DMS 273 (cell line): ENCODE results near the gene TMEM266.
A peak's percentile ranks its signal among the peaks of the same experiment; 100 is the strongest.

Experiments
- DNase-seq: peaks from one replicate; lab custom pipeline; 2025; ENCODE audit not compliant: unreplicated experiment; lab: John Stamatoyannopoulos, UW

Gene TMEM266

DNA sequence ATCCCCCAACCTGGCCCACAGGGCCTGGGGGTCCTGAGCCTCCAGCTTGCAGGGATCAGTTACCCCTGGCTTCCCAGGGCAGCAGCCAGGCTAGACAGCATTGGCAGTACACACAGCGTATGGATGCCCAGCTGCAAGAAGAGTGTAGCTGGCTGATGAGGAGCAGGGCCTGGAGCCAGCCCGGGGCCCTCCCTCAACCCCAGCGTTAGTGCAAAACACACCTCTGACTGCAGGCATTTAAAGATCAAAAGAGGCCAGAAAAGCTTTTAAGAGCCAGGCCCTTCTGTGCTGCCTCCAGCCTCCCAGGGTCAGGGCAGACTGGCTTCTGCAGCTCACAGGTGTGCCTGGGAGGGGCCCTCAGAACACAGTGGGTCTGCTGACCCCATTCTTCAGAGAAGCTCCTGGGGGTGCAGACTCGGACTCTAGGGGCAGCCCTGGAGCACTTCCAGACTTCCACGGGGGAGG is 140.9 kb downstream of the TMEM266 start:
- DNase-seq, result peak; percentile 8

DNA sequence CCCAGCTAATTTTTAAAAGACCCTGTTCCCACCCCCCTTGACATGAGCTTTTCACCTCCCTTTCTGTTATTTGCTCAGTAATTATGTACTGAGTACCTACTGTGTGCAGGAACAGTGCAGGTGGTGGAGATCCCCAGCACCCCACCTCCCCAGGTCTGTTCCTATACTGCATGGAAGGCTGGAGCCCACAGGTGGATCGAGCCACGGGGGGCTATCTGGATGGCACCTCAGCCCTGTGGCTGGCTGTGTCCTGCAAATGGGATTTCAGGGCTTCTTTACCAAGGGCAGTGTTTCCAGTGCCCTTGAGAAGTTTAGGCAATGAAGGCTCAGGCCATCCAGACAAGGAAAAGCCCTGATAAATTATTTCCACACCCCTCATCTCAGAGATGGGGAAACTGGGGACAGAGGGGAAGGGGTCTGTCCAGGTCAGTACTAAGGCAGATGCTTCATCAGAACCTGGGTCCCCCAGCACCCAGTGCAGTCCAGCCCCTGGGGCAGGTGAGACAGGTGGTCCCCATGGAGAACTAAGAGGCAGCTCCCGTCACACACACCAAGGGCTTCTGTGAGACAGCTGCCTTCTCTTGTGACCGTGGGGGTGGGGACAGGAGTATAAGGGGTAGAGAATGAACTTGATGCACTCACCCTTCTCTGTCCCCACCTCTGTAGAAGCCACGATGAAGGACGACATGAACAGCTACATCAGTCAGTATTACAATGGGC is 141.9 kb downstream of the TMEM266 start:
- DNase-seq, result no peak

DNA sequence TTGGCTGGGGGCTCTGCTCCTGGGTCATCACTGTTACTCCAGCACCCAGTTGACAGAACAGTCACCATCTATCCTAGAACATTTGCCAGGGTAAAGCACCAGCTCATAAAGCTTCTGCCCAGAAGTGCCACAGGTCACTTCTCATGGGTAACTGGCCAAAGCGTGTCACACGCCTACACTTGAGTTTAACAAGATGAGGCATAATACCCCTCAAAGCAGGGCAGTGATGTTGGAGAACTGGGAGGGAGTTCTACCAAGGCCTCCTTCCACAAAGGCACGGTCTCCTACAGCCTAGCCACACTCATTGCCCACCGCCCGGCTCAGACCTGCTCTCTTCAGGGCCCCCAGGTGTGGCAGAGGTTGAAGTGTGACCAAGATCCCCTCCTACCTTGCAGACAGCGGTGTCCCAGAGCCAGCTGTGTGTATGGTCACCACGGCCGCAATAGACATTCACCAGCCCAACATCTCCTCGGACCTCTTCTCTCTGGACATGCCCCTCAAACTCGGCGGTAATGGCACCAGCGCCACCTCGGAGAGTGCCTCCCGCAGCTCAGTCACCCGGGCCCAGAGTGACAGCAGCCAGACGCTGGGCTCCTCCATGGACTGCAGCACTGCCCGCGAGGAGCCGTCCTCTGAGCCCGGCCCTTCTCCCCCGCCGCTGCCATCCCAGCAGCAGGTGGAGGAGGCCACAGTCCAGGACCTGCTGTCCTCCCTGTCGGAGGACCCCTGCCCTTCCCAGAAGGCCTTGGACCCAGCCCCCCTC is 143.7 kb downstream of the TMEM266 start:
- DNase-seq, result no peak

DNA sequence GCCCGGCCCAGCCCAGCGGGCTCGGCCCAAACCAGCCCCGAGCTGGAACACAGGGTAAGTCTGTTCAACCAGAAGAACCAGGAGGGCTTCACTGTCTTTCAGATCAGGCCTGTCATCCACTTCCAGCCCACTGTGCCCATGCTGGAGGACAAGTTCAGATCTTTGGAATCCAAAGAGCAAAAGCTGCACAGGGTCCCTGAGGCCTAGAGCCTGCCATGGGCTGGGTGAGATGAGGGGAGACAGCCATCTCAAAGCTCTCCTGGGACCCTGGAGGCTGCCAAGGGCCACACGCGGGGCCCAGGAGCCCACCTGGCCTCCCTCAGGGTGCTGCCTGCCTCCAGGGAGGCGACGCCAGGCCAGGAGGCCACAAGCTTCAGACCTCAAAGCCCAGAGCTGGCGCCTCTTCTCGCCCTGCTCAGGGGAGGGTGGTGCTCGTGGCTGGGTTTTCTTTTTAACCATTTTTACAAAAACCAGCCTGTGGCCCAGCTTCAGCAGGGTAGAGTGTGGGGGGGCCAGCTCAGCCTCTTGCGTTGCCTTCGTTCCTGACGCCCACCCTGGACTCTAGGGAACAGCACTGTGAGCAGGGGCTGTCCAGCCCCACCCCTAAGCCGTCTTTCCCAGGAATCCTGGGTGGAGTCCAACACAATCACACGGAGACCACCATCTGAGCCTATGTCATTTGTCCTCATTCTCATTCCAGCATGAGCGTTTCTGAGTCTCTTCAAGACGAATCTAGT is 144.5 kb downstream of the TMEM266 start:
- DNase-seq, result no peak

DNA sequence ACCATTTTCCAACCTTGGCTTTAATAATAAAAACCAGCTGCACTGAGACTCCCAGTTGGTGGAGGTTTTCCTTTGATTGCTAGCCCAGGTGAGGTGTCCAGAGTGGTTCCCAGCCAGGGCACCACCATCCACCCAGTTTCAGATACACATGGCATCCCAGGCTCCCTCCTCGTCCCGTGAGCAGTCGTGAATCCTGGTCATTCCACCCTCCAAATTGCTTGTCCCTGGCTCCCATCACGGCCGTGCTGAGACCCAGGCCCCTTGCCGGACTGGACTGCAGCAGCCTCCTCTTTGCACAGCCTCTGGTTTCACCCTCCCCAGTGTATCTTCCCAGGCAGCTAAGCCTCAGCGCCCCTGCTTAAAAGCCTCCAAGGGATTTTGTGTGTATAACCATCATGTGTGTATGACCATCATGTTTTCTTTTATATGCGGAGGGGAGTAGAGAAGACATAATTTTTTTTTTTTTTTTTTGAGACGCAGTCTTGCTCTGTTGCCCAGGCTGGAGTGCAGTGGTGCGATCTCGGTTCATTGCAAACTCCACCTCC is 145.2 kb downstream of the TMEM266 start:
- no peak for DNase-seq

DNA sequence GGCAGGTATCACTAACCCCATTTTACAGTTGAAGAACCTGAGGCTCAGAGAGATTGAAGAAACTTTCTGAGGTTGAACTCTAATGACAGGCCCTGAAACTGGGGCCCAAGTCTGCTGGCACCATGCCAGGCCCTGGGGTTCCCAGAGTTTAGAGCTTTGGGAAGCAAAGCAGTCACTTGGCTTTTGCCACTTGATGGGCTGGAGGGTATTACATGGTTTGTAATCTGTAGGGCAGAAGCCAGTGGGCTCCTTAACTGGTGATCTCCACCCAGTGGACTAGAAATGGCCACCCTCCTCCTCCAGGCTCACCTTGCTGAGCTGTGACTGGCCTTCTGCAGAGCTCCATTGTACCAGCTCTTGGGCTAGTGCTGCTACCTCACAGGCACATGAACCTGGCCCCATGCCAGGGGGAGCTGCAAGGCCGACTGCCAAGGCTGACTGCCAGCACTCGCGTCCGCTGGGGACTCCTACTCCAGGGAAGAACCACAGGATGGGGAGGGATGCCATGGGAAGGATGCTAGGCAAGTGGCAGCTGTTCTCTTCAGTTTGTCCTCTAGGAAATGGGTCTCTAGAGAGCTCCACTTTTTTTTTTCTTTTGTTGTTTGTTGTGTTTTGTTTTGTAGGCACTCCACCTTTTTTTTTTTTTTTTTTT is 146.7 kb downstream of the TMEM266 start:
- peak; percentile 93 for DNase-seq

DNA sequence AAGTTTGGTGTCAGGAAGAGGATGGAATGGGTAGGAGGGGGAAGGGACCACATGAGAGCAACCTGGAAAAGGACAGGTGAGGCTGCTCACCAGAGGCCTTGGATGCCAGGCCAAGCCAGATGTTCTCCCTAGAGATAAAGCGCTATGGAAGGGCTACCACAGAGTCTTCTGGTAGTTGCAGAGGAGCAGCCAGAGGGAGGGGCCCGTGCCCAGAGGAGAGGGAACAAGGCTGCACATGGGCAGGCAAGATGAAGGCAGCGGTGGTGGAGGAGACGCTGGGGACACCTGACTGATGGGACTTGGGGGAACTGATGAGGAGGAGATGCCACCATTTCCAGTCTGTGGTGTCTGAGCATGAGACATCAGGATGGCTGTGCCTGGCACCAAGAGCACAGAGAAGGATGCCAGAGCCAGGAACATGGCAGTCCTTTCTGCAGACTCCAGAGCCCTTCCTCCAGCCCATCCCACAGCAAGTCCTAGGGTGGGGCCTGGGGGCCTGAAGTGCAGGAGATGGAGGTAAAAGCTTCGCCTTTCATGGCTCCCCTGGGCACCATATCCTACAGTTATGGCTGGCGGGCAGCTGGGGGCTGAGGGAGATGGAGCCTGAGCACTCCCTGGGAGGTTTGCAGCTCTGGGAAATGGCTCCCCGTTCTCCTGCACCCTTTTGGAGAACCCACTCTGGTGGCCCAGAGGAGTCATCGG is 148.4 kb downstream of the TMEM266 start:
- no peak for DNase-seq

DNA sequence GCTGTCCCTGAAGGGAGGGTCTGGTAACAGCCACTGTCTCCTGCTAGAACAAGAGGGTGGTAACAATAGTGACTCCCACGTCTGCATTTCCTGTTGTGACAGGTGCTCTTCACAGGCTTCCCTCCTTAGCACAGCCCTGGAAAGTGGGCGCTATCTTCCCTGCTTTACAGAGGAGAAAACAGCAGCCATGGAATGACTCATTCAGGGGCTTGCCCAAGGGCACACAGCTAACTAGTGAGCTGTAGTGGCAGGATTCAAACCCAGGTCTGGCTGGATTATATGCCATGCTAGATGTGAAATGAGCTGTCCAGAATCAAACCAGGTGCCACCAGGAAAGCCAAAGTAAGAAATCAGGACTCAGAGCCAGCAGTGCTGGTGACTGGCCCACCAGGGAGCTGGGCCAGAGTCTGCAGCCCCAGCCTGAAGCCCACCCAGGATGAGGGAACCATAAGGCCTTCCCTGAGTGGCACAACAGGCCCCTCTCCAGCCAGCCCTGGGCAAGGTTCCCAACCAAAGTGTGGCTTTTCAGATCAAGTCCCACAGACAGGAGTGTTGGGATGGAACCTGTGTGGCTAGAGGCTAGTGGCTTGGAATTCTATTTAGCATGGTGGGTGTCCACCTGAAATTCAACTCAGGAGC is 149.1 kb downstream of the TMEM266 start:
- DNase-seq, result no peak

DNA sequence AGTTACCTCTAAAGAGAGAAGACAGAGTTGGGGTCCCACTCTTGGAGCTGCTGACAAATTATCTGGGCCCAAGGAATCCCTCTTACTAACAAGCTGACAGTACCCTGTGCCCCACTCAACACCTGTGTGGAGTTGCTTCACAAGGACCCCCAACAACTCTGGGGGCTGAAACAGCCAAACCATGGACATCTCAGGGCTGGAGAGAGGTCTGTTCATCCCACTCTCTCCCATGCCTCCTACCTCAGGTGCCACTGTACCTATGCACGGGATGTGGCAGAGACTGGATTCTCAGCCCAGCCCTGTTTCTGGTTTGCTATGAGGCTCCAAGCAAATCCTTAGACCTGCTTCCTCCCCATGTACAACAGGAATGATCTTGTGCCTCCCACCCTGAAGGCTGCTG is 149.7 kb downstream of the TMEM266 start:
- no peak for DNase-seq

DNA sequence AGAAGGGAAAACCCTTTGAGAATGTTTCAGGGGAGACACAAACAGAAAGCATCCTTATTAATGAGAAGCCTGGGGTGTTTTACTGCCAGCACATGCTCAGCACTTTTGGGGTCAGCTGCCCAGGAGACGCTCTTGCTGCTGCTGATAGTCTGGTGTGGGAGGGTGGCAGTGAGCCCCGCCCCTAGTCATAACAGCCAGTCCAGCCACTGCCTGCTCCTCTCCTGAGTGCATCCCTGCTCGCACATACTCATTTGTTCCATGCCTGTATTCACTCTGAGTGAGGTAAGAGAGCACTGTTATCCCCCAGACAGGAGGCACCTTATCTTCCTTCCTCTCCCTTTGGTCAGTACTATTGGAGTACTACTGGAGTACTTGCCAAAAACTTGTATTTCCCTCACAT is 150.2 kb downstream of the TMEM266 start:
- no peak for DNase-seq

DNA sequence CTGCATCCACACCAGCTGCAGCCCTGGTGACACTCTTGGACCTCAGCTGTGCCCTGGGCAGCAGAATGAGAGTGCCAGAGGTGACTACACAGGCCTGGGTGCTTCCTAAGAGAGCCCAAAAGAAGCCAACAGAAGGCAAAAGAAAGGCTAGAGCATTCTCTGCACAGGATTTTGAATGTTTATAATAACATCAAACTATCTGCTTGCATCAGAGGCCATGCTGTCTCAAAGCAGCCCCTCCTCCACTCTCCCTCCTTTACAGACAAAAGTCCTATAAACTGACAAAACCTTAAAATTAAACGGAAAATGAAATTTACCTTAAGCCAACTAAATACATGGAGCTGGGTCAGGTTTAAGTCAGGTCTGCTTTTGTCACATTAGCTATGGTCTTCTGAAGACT is 155.8 kb downstream of the TMEM266 start:
- DNase-seq, result no peak

DNA sequence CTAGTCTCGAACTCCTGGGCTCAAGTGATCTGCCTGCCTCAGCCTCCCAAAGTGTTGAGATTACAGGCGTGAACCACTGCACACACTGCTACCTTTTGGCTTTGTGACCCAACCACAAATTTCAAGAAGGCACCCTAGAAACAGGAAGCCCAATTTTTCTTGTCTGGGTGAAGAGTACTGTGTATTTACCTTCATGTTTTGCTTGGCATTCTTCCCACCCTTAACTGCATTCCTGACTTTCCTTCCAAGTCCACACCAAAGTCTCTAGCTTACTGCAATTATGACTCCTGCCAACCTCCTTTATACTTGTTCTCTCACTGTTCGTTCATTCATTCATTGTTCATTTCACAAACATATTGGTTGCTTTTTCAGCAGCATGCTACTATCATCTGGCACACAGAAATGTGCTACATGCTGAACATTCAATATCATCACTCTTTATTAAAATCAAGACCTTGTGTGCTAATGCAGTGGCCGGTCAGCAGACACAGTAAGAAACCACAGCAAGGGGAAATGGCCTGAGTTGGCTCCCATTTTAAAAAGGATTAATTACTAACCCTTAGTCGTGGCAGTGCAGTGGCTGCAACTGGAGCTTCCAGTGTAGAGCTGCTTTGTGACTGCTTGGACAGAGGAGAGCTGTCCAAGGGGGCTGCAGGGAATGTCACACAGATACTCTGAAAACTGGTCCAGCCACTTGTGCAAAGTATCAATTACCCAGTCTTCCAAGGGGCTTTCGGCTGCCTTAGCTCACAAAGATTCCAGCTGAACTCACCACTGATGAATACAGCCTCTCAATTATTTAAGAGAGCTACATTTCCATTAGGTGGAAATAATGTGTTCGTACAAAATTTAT is 157.5 kb downstream of the TMEM266 start:
- DNase-seq, result no peak

DNA sequence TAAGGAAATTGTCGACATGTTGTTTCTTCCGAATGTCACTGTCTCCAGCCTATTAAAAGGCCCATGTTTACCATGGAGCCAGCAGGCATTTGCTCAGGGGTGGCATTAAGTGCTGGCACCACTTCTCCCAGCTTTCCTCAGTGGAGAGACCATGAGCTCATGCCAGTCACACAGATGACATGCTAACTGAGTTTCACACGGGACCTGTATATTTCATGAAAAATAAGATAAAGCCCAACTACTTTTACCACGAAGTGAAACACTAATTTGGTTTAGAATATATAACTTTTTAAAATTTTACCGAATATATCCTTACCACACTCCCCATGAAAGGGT is 158.1 kb downstream of the TMEM266 start:
- DNase-seq, result no peak

DNA sequence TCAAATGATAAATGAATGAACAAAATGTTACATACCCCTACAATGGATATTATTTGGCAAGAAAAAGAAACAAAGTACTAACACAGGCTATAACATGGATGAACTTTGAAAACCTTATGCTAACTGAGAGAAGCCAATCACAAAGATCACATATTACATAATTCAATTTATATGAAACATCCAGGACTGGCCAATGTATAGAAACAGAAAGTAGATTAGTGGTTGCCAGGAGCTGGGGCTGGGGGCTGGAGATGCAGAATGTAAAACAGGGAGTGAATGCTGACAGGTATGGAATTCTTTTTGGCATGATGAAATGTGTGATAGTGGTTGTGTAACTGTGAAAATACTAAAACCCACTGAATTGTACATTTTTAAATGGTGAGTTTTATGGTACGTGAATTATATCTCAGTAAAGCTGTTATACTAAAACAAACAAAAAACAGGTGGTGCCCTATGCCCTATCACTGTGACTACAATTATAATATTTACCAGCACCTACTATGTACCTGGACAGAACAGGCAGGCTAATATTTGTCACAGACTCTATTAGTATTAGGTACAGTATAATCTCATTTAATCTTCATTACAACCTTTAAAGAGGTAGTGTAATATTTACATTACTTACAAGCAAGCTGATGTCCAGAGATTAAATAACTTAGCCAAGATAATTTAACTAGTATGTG is 161.4 kb downstream of the TMEM266 start:
- no peak for DNase-seq

DNA sequence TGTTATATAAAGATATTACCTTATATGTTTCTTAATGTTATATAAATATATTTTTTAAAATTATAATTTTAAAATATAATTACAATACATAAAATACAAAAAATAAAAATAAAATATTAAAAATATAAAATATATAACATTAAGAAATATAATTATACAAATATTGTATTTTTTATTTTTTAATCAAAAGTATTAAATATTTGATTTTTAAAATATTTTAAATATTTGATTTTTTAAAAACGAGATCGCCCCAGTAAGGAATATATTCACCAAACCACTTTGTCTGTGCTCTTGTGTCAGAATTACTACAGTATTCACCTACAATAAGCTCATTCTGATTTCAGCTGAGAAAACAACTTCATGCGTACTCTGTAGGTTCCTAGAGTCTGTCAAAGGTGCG is 162.4 kb downstream of the TMEM266 start:
- no peak for DNase-seq

DNA sequence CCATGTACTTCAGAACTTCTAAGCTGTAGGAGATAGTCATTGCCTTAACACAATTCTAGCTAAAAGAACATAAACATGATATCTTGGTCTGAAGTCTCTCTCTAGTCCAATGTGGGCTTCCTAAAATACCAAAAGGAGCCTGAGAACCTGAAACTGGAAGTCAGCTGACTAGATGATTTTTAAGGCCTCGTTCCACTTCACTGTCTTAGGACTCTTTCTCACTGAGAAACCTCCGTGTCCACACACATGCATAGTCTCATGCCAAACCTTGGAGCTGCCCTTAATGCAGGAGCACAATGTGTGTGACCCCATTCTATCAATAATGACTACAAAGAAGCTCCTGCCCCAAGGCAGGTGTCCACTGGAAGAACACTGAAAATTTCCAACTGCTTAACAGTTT is 163.7 kb downstream of the TMEM266 start:
- DNase-seq, result no peak

DNA sequence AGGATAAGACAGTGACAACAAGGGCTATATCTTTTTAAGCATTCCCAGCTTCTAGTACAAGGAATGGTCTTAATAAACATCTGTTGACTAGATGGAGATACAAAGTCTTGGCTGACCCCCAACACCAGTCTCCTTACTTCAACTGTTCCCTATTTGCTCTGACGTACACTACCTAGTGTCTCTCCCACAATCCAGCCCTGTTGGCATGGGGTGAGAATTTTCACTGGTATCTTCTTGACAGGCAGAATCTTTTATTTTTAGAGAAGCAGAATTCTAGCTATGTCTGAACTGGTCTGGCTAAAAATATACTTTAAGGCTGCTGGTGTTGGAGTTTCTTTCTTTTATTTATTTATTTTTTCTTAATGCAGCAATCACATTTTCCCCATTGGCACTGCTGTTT is 169.5 kb downstream of the TMEM266 start:
- no peak for DNase-seq

DNA sequence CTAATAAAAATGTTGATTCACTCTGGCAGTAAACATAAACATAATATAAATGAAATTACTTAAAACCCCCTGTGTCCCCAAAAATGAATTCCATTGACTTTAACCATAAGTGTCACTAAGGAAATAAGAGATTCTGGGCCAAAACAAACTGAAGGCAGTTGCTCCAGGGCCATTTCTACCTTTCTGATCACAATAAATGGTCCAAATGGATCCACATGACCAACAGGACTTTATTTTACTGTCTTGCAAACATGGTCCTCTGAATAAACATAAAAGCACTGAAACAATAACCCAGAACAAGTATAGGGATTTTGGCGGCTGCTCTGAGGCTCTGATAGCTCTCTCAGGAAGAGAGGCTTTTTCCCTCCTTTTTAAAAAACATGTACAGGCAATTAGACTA is 174.1 kb downstream of the TMEM266 start:
- no peak for DNase-seq
